HUDEP-2 (cell line): Measurements from ENCODE around the gene PPP1R37.

ENCODE experiments used
- DNase-seq, 76 experiments: peaks; one replicate each; lab custom pipeline; 2025; ENCODE audit not compliant: unreplicated experiment in 76 of 76; lab: John Stamatoyannopoulos, UW

PPP1R37 gene

GRCh38 chr19:45070214-45070613 lies 22.8 kb upstream of the PPP1R37 start:
- no peak for DNase-seq

GRCh38 chr19:45070861-45071544 lies 22.0 kb upstream of the PPP1R37 start:
- no peak for DNase-seq

- no peak for DNase-seq
Observed at GRCh38 chr19:45071545-45071938, 21.4 kb upstream of the PPP1R37 start.

- no peak for DNase-seq
Observed at GRCh38 chr19:45071969-45072790, 20.8 kb upstream of the PPP1R37 start.

- no peak for DNase-seq
Observed at GRCh38 chr19:45074744-45075300, 18.2 kb upstream of the PPP1R37 start.

GRCh38 chr19:45075301-45076028 lies 17.5 kb upstream of the PPP1R37 start:
- peak in 75 of 76 experiments; percentile 47 to 97 (median 88) for DNase-seq

GRCh38 chr19:45076029-45076850 lies 16.7 kb upstream of the PPP1R37 start, which contains the start of gene ZNF296:
Gene ZNF296 (minus strand): TSS chr19:45076478. CDS start chr19:45076373, 105 bp downstream.
- DNase-seq = peak in 74 of 76 experiments; percentile 51 to 94 (median 82)

- DNase-seq = peak in 6 of 76 experiments; percentile 12 to 29 (median 20)
Observed at GRCh38 chr19:45076851-45077730, 15.9 kb upstream of the PPP1R37 start.

GRCh38 chr19:45078390-45079062 lies 14.5 kb upstream of the PPP1R37 start:
- DNase-seq = no peak

- peak in 71 of 76 experiments; percentile 19 to 97 (median 77) for DNase-seq
Observed at GRCh38 chr19:45079063-45079910, 13.7 kb upstream of the PPP1R37 start, which contains the start of gene GEMIN7. Gene GEMIN7 (plus strand): TSS chr19:45079260. CDS start chr19:45090115, 10,855 bp downstream.

GRCh38 chr19:45079911-45080370 lies 13.0 kb upstream of the PPP1R37 start:
- DNase-seq = peak in 62 of 76 experiments; percentile 16 to 76 (median 44)

GRCh38 chr19:45082170-45082569 lies 10.8 kb upstream of the PPP1R37 start:
- no peak for DNase-seq

- DNase-seq = peak in 5 of 76 experiments; percentile 19 to 37 (median 27)
Observed at GRCh38 chr19:45086480-45086879, 6.5 kb upstream of the PPP1R37 start.

GRCh38 chr19:45087531-45087930 lies 5.4 kb upstream of the PPP1R37 start:
- DNase-seq = no peak

- DNase-seq = no peak
Observed at GRCh38 chr19:45090034-45090433, 2.9 kb upstream of the PPP1R37 start.

GRCh38 chr19:45090606-45091005 lies 2.4 kb upstream of the PPP1R37 start:
- no peak for DNase-seq
